RKO (cell line): ENCODE results near the gene GPANK1.

Experiments
- DNase-seq: peaks from one replicate; pipeline ENCODE4 v3.0.0-alpha.2; 2016; ENCODE audit warnings: low spot score

Gene GPANK1

GRCh38 chr6:31662124-31662723 is 2.6 kb downstream of the GPANK1 start:
- no peak for DNase-seq

- no peak for DNase-seq
Observed at GRCh38 chr6:31661262-31662123, 3.3 kb downstream of the GPANK1 start.

- peak; percentile 91 for DNase-seq
Observed at GRCh38 chr6:31660381-31661261, 4.2 kb downstream of the GPANK1 start, which contains the start of gene C6orf47. C6orf47 (minus strand) TSS chr6:31660778; CDS start chr6:31659947, 831 bp downstream.

- peak; percentile 83 for DNase-seq
Observed at GRCh38 chr6:31659649-31660380, 5.0 kb downstream of the GPANK1 start.

- DNase-seq: no peak
Observed at GRCh38 chr6:31658983-31659648, 5.7 kb downstream of the GPANK1 start.

GRCh38 chr6:31658158-31658688 is 6.6 kb downstream of the GPANK1 start:
- no peak for DNase-seq

GRCh38 chr6:31657406-31658157 is 7.2 kb downstream of the GPANK1 start:
- no peak for DNase-seq

- no peak for DNase-seq
Observed at GRCh38 chr6:31655349-31656237, 9.2 kb downstream of the GPANK1 start, which contains the start of gene APOM. APOM (plus strand) TSS chr6:31655894; CDS start chr6:31655967, 73 bp downstream.

- no peak for DNase-seq
Observed at GRCh38 chr6:31654574-31655348, 10.0 kb downstream of the GPANK1 start.

- peak; percentile 94 for DNase-seq
Observed at GRCh38 chr6:31652925-31653724, 11.7 kb downstream of the GPANK1 start.

- DNase-seq: peak; percentile 89
Observed at GRCh38 chr6:31651602-31652191, 13.1 kb downstream of the GPANK1 start.

GRCh38 chr6:31645325-31645724 is 19.5 kb downstream of the GPANK1 start:
- no peak for DNase-seq

- DNase-seq: no peak
Observed at GRCh38 chr6:31643818-31644454, 20.9 kb downstream of the GPANK1 start.

- no peak for DNase-seq
Observed at GRCh38 chr6:31642798-31643570, 21.8 kb downstream of the GPANK1 start.

GRCh38 chr6:31641370-31641769 is 23.4 kb downstream of the GPANK1 start:
- DNase-seq: no peak

- no peak for DNase-seq
Observed at GRCh38 chr6:31640612-31641011, 24.2 kb downstream of the GPANK1 start.
